Right lobe of liver (tissue), 6 donors: Measurements from ENCODE around the gene BAX. TPM values are rescaled to one million over a fixed set of nuclear protein-coding genes. Genes with fewer than 3 reads are reported as not detected.

ENCODE experiments used
- ATAC-seq, 4 donors: fragments of 200-7000 bp; cut with Tn5 transposase; one replicate each; pipeline ENCODE4 v1.9.1; 2020; ENCODE audit warnings: mild to moderate bottlenecking in 4 of 4, moderate library complexity in 4 of 4
- DNase-seq, 3 donors: peaks; one replicate each; pipeline ENCODE4 v3.0.0-alpha.2; 2020
- H3K27ac ChIP-seq, 3 donors: fragments of 200-600 bp; one replicate each; pipeline ENCODE4 v1.8.0; 2022
- H3K27me3 ChIP-seq, 2 donors: fragments of 200-600 bp; one replicate each; pipeline ENCODE4 v1.8.0; 2022
- H3K36me3 ChIP-seq, 4 donors: fragments of 200-600 bp; sonication (generic) in 1 of 4; one replicate each; pipeline versions ENCODE4 v1.5.1 to v1.8.0; 2017 to 2022; ENCODE audit warnings: control low read depth in 1 of 4
- H3K4me1 ChIP-seq, 4 donors: fragments of 200-600 bp; sonication (generic) in 1 of 4; one replicate each; pipeline versions ENCODE4 v1.5.1 to v1.8.0; 2017 to 2022; ENCODE audit warnings: control low read depth in 1 of 4
- H3K4me3 ChIP-seq, 3 donors: fragments of 200-600 bp; one replicate each; pipeline ENCODE4 v1.8.0; 2022
- H3K9me3 ChIP-seq, 4 donors: fragments of 200-600 bp; sonication (generic) in 1 of 4; one replicate each; pipeline versions ENCODE4 v1.5.1 to v1.8.0; 2017 to 2022; ENCODE audit warnings: control low read depth in 1 of 4
- POLR2A ChIP-seq: fragments of 450-650 bp; IDR thresholded peaks from one replicate; pipeline ENCODE4 v1.6.1; 2017; ENCODE audit warnings: antibody characterized with exemption, mild to moderate bottlenecking
- WGBS: methylation state at CpG from one replicate; pipeline ENCODE4 v1.1.6; 2018; ENCODE audit warnings: low coverage, low lambda C conversion rate; ENCODE audit not compliant: insufficient coverage; ENCODE audit errors: missing lambda C conversion rate; 5-methylcytosine and 5-hydroxymethylcytosine counted together
- intact Hi-C, 2 donors: fragments of 100-400 bp; cut with DNase I; formaldehyde crosslinking; loops; one replicate each; pipeline versions ENCODE4 v1.11.2 to v1.14.1; 2022
- total RNA-seq, 6 experiments: library from RNA; depleted of rRNA in 2 of 6; stranded (reverse); fragments of >200 nt in 2 of 6; fragmentation: NEBNext Ultra II Directional in 3 of 6; extraction: Animal tissue kit (Norgen Biotek cat#: 25700) in 3 of 6; gene quantifications; one replicate each; pipeline versions ENCODE4 v1.1.0 to v1.2.4, GENCODE V29; 2016 to 2023
- TF ChIP-seq, protein P1 (sequence below), 4 donors: fragments of 200-600 bp in 3 of 4; fragments of 450-650 bp in 1 of 4; IDR thresholded peaks; one replicate each; pipeline versions ENCODE4 v1.5.1 to v1.8.0; 2016 to 2022; ENCODE audit warnings: antibody characterized with exemption in 4 of 4, mild to moderate bottlenecking in 2 of 4
- donor health status: DM: no; HTN: yes; CAD: no.
- donor health status: DM: no; HTN: no; CAD: no.
- donor health status: DM: no; HTN: no; CAD: no.
- donor health status: DM: no; HTN: yes; CAD: no.
- donor health status: DM: no; HTN: yes; CAD: no.

Gene BAX
- total RNA-seq, 6 experiments from 2014 or later, result 15.9 to 54.1 (median 30.8) TPM

DNA sequence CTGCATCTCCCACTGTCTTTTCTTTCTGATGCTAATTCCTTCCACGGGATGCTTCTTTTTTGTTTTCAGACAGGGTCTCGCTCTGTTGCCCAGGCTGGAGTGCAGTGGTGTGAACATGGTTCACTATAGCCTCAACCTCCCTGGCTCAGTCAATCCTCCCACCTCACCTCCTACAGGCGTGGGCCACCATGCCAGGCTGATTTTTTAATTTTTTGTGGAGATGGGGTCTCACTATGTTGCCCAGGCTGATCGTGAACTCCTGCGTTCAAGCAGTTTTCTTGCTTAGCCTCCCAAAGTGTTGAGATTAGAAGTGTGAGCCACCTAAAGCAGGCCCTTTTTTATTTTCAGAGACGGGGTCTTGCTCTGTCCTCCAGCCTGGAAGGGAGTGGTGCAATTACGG, 33.6 kb downstream of the BAX start:
- no peak for DNase-seq
- no peaks in the 10 kb centered on the region for H3K27me3 ChIP-seq
- H3K4me3 ChIP-seq, result no peak overlapping the region
- WGBS, result 89% methylated on average over 7 of the region's 7 CpGs
- peaks cover 0 to 36% (median 5%) of the 10 kb centered on the region in 4 donors for H3K36me3 ChIP-seq
- no peaks in the 10 kb centered on the region for H3K9me3 ChIP-seq
- H3K4me1 ChIP-seq, result peaks cover 0 to 13% (median 5%) of the 10 kb centered on the region in 4 donors
- TF ChIP-seq, protein P1, sequence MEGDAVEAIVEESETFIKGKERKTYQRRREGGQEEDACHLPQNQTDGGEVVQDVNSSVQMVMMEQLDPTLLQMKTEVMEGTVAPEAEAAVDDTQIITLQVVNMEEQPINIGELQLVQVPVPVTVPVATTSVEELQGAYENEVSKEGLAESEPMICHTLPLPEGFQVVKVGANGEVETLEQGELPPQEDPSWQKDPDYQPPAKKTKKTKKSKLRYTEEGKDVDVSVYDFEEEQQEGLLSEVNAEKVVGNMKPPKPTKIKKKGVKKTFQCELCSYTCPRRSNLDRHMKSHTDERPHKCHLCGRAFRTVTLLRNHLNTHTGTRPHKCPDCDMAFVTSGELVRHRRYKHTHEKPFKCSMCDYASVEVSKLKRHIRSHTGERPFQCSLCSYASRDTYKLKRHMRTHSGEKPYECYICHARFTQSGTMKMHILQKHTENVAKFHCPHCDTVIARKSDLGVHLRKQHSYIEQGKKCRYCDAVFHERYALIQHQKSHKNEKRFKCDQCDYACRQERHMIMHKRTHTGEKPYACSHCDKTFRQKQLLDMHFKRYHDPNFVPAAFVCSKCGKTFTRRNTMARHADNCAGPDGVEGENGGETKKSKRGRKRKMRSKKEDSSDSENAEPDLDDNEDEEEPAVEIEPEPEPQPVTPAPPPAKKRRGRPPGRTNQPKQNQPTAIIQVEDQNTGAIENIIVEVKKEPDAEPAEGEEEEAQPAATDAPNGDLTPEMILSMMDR (IDR thresholded peaks at IDR 0.05), result no peak
- no peak for TF ChIP-seq POLR2A
- intact Hi-C loops, result no loop called here
- no peak overlapping the region for H3K27ac ChIP-seq
- no peak for ATAC-seq

- TF ChIP-seq, protein P1 (IDR thresholded peaks at IDR 0.05), result no peak
- no peak for TF ChIP-seq POLR2A
- Histone ChIP-seq H3K27ac (no peak overlapping the region), H3K27me3 (no peaks in the 10 kb centered on the region), H3K4me1 (peaks cover 0 to 11% (median 5%) of the 10 kb centered on the region in 4 donors), H3K9me3 (no peaks in the 10 kb centered on the region), H3K4me3 (no peak overlapping the region), H3K36me3 (peaks cover 0 to 36% (median 5%) of the 10 kb centered on the region in 4 donors)
- intact Hi-C loops, result no loop called here
- DNase-seq (no peak), ATAC-seq (no peak)
- WGBS, result 92% methylated on average over 9 of the region's 9 CpGs
Measured at GRCh38 chr19:48988860-48989259, 34.2 kb downstream of the BAX start.

- no peak for TF ChIP-seq POLR2A
- TF ChIP-seq, protein P1 (IDR thresholded peaks at IDR 0.05), result no peak
- ATAC-seq (no peak), DNase-seq (no peak)
- Histone ChIP-seq H3K4me1 (peaks cover 0 to 18% (median 10%) of the 10 kb centered on the region in 4 donors), H3K4me3 (no peak overlapping the region), H3K27ac (no peak overlapping the region), H3K9me3 (no peaks in the 10 kb centered on the region), H3K36me3 (peaks cover 0 to 27% (median 2%) of the 10 kb centered on the region in 4 donors), H3K27me3 (no peaks in the 10 kb centered on the region)
- intact Hi-C loops, result no loop called here
- WGBS, result 93% methylated on average over 10 of the region's 17 CpGs
Measured at GRCh38 chr19:48989701-48990291, 35.1 kb downstream of the BAX start.

- H3K36me3 ChIP-seq, result peaks cover 0 to 21% (median 0%) of the 10 kb centered on the region in 4 donors
- TF ChIP-seq, protein P1 (IDR thresholded peaks at IDR 0.05), result no peak
- no peak for TF ChIP-seq POLR2A
- no peaks in the 10 kb centered on the region for H3K9me3 ChIP-seq
- no peaks in the 10 kb centered on the region for H3K27me3 ChIP-seq
- intact Hi-C loops, result no loop called here
- DNase-seq (no peak), ATAC-seq (no peak)
- H3K27ac ChIP-seq, result no peak overlapping the region
- peaks cover 0 to 18% (median 11%) of the 10 kb centered on the region in 4 donors for H3K4me1 ChIP-seq
- H3K4me3 ChIP-seq, result no peak overlapping the region
- WGBS, result 73% methylated on average over 4 of the region's 4 CpGs
Measured at GRCh38 chr19:48990400-48990799, 35.7 kb downstream of the BAX start.
